ENCODE data around the gene DNM3.

DNA sequence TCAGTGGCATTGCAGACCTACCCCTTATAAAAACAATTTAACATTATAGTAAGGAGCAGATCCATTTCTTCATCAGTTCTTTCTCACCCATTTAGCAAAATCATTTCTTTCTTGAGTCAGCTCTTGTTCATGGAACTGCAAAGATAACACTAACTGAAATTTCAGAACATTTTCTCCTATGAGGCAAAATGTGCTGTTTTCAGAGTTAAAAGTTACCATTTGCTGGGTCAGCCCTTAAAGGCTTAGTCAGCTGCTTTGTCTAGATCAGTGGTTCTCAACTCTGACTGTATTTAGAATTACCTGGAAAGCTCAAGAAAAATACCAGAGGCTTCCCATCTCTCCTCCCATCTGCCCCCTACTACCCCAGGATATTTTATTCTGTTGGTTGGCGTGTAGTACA lies 47.7 kb upstream of the DNM3 start:
- TF ChIP-seq EZH2 (IDR thresholded peaks at IDR 0.05) = no peak
- no peak for TF ChIP-seq POLR2AphosphoS5 (IDR thresholded peaks at IDR 0.05; ENCODE audit: borderline replicate concordance, low read depth, low read length)

Data from SK-N-MC (cell line).